GM18519 (cell line): ENCODE results near the gene HJV.

Source experiments
- ATAC-seq: cut with Tn5 transposase; IDR thresholded peaks from one replicate; pipeline ENCODE4 v1.9.1; 2021; ENCODE audit warnings: mild to moderate bottlenecking, moderate library complexity; ENCODE audit not compliant: unreplicated experiment, low FRiP score

Gene HJV

GRCh38 chr1:145994391-145995120 is 27.0 kb downstream of the HJV start:
- ATAC-seq: no peak

- no peak for ATAC-seq
Observed at GRCh38 chr1:145993618-145994390, 27.7 kb downstream of the HJV start.

GRCh38 chr1:145992958-145993617 is 28.4 kb downstream of the HJV start:
- no peak for ATAC-seq

- no peak for ATAC-seq
Observed at GRCh38 chr1:145992502-145992936, 29.0 kb downstream of the HJV start.

GRCh38 chr1:145991735-145992412 is 29.7 kb downstream of the HJV start:
- ATAC-seq: no peak

- ATAC-seq: no peak
Observed at GRCh38 chr1:145990249-145990855, 31.2 kb downstream of the HJV start.

GRCh38 chr1:145988773-145989172 is 32.8 kb downstream of the HJV start:
- ATAC-seq: no peak

GRCh38 chr1:145987926-145988325 is 33.6 kb downstream of the HJV start:
- ATAC-seq: no peak

- no peak for ATAC-seq
Observed at GRCh38 chr1:145986551-145986950, 35.0 kb downstream of the HJV start.

- no peak for ATAC-seq
Observed at GRCh38 chr1:145985502-145986439, 35.8 kb downstream of the HJV start.

- no peak for ATAC-seq
Observed at GRCh38 chr1:145985129-145985501, 36.4 kb downstream of the HJV start.

GRCh38 chr1:145983960-145984830 is 37.3 kb downstream of the HJV start:
- no peak for ATAC-seq

GRCh38 chr1:145983206-145983675 is 38.3 kb downstream of the HJV start:
- no peak for ATAC-seq

- ATAC-seq: no peak
Observed at GRCh38 chr1:145982010-145982723, 39.4 kb downstream of the HJV start.

- no peak for ATAC-seq
Observed at GRCh38 chr1:145980457-145980994, 41.0 kb downstream of the HJV start.

- ATAC-seq: peak; percentile 1
Observed at GRCh38 chr1:145979746-145980456, 41.6 kb downstream of the HJV start.
